Neural progenitor cell (in vitro differentiated cells): Measurements from ENCODE around the gene PATZ1. TPM values are rescaled to one million over a fixed set of nuclear protein-coding genes. Genes with fewer than 3 reads are reported as not detected.

ENCODE experiments used
- DNase-seq: peaks from one replicate; pipeline ENCODE4 v3.0.0-alpha.2; 2016; ENCODE audit warnings: low spot score
- H2AFZ ChIP-seq: fragments of 200-600 bp; sonication (generic); replicated peaks from 2 replicates; pipeline ENCODE4 v1.6.1; 2016; ENCODE audit warnings: antibody characterized with exemption
- H3F3A ChIP-seq: fragments of 200-600 bp; sonication (generic); 2 replicates; pipeline ENCODE4 v1.6.1; 2016; ENCODE audit warnings: antibody characterized with exemption, low read depth
- H3K27ac ChIP-seq: fragments of 200-600 bp; sonication (generic); 2 replicates; pipeline ENCODE4 v1.5.1; 2016; ENCODE audit warnings: mild to moderate bottlenecking
- H3K27me3 ChIP-seq: fragments of 200-600 bp; sonication (generic); 2 replicates; pipeline ENCODE4 v1.6.1; 2016; ENCODE audit warnings: mild to moderate bottlenecking, moderate library complexity
- H3K36me3 ChIP-seq: fragments of 200-600 bp; sonication (generic); 2 replicates; pipeline ENCODE4 v1.5.1; 2016
- H3K4me1 ChIP-seq: fragments of 200-600 bp; sonication (generic); 2 replicates; pipeline ENCODE4 v1.6.1; 2016; ENCODE audit warnings: mixed run types
- H3K4me2 ChIP-seq: fragments of 200-600 bp; sonication (generic); 2 replicates; pipeline ENCODE4 v1.6.1; 2016
- H3K4me3 ChIP-seq: fragments of 200-600 bp; sonication (generic); 2 replicates; pipeline ENCODE4 v1.5.1; 2016
- H3K79me2 ChIP-seq: fragments of 200-600 bp; sonication (generic); 2 replicates; pipeline ENCODE4 v1.6.1; 2016; ENCODE audit warnings: low read depth
- H3K9ac ChIP-seq: fragments of 200-600 bp; sonication (generic); 2 replicates; pipeline ENCODE4 v1.6.1; 2016
- H3K9me3 ChIP-seq: fragments of 200-600 bp; sonication (generic); 2 replicates; pipeline ENCODE4 v1.5.1; 2016; ENCODE audit warnings: low read depth
- H4K20me1 ChIP-seq: fragments of 200-600 bp; sonication (generic); 2 replicates; pipeline ENCODE4 v1.6.1; 2016; ENCODE audit warnings: low read depth
- H3K27ac Mint-ChIP-seq: 3 replicates; pipeline ENCODE4 v1.8.0; 2021; ENCODE audit warnings: mixed read lengths
- H3K27me3 Mint-ChIP-seq: 2 replicates; pipeline ENCODE4 v1.8.0; 2022; ENCODE audit warnings: low read depth, mild to moderate bottlenecking, inconsistent platforms, moderate library complexity, mixed read lengths; ENCODE audit not compliant: insufficient read depth
- H3K36me3 Mint-ChIP-seq: 3 replicates; pipeline ENCODE4 v1.8.0; 2021; ENCODE audit warnings: mixed read lengths
- H3K4me1 Mint-ChIP-seq: 3 replicates; pipeline ENCODE4 v1.8.0; 2021; ENCODE audit warnings: mixed read lengths
- H3K4me3 Mint-ChIP-seq: 3 replicates; pipeline ENCODE4 v1.8.0; 2021; ENCODE audit warnings: mild to moderate bottlenecking, moderate library complexity, mixed read lengths
- H3K9me3 Mint-ChIP-seq: 3 replicates; pipeline ENCODE4 v1.8.0; 2020; ENCODE audit warnings: mixed read lengths
- CTCF ChIP-seq: fragments of 200-600 bp; sonication (generic); IDR thresholded peaks from 2 replicates; pipeline ENCODE4 v1.5.1; 2017; ENCODE audit warnings: antibody characterized with exemption, mild to moderate bottlenecking
- EZH2 ChIP-seq: fragments of 200-600 bp; sonication (generic); IDR thresholded peaks from 2 replicates; pipeline ENCODE4 v1.6.1; 2017; ENCODE audit warnings: antibody characterized with exemption, mild to moderate bottlenecking, moderate library complexity
- EZH2phosphoT487 ChIP-seq: fragments of 200-600 bp; sonication (generic); IDR thresholded peaks from 2 replicates; pipeline ENCODE4 v1.6.1; 2017; ENCODE audit warnings: antibody characterized with exemption
- total RNA-seq: library from RNA; depleted of rRNA; stranded (reverse); fragments of >200 nt; gene quantifications from 2 replicates; pipeline ENCODE4 v1.2.3, GENCODE V29; 2015; ENCODE audit warnings: low replicate concordance

The PATZ1 gene
- total RNA-seq, 1 donor from 2014 or later: 28.6 TPM

GRCh38 chr22:31354515-31354914, 8.4 kb upstream of the PATZ1 start:
- Mint-ChIP-seq H3K4me1 (peaks cover 13% of the 10 kb centered on the region), H3K27me3 (peaks cover 7% of the 10 kb centered on the region), H3K27ac (no peak overlapping the region), H3K9me3 (no peaks in the 10 kb centered on the region), H3K4me3 (no peak overlapping the region), H3K36me3 (no peaks in the 10 kb centered on the region)
- Histone ChIP-seq H3K4me3 (no peak overlapping the region), H3K27ac (no peak overlapping the region), H4K20me1 (no peaks in the 10 kb centered on the region), H3K27me3 (no peaks in the 10 kb centered on the region), H3K9me3 (no peaks in the 10 kb centered on the region), H3K79me2 (no peaks in the 10 kb centered on the region), H3K9ac (no peak overlapping the region), H3K4me2 (no peak overlapping the region), H2AFZ (no peak overlapping the region), H3K36me3 (no peaks in the 10 kb centered on the region), H3F3A (peaks cover 9% of the 10 kb centered on the region), H3K4me1 (no peaks in the 10 kb centered on the region)
- no peak for TF ChIP-seq EZH2
- no peak for TF ChIP-seq EZH2phosphoT487
- no peak for TF ChIP-seq CTCF
- no peak for DNase-seq

GRCh38 chr22:31350410-31350863, 4.3 kb upstream of the PATZ1 start:
- no peak overlapping the region for H3K27ac ChIP-seq
- Mint-ChIP-seq H3K4me1 (peaks cover 24% of the 10 kb centered on the region), H3K36me3 (no peaks in the 10 kb centered on the region), H3K9me3 (no peaks in the 10 kb centered on the region), H3K27me3 (peaks cover 6% of the 10 kb centered on the region), H3K27ac (no peak overlapping the region), H3K4me3 (no peak overlapping the region)
- H4K20me1 ChIP-seq: no peaks in the 10 kb centered on the region
- H3K36me3 ChIP-seq: no peaks in the 10 kb centered on the region
- H3K4me1 ChIP-seq: no peaks in the 10 kb centered on the region
- H3K9ac ChIP-seq: no peak overlapping the region
- peaks cover 25% of the 10 kb centered on the region for H3K79me2 ChIP-seq
- no peak overlapping the region for H3K4me3 ChIP-seq
- no peaks in the 10 kb centered on the region for H3K27me3 ChIP-seq
- H2AFZ ChIP-seq: no peak overlapping the region
- H3K4me2 ChIP-seq: no peak overlapping the region
- H3K9me3 ChIP-seq: no peaks in the 10 kb centered on the region
- TF ChIP-seq EZH2: no peak
- no peak for TF ChIP-seq CTCF
- TF ChIP-seq EZH2phosphoT487: no peak
- DNase-seq: peak; percentile 37
- H3F3A ChIP-seq: peaks cover 27% of the 10 kb centered on the region

GRCh38 chr22:31349960-31350359, 3.8 kb upstream of the PATZ1 start:
- Mint-ChIP-seq H3K27ac (no peak overlapping the region), H3K9me3 (no peaks in the 10 kb centered on the region), H3K4me3 (no peak overlapping the region), H3K27me3 (peaks cover 6% of the 10 kb centered on the region), H3K36me3 (no peaks in the 10 kb centered on the region), H3K4me1 (peaks cover 25% of the 10 kb centered on the region)
- Histone ChIP-seq H3K36me3 (no peaks in the 10 kb centered on the region), H3K4me3 (no peak overlapping the region), H4K20me1 (peaks cover 2% of the 10 kb centered on the region), H3K27ac (no peak overlapping the region), H3K9ac (no peak overlapping the region), H3K79me2 (peaks cover 30% of the 10 kb centered on the region), H3F3A (peaks cover 30% of the 10 kb centered on the region), H3K4me2 (no peak overlapping the region), H3K4me1 (peaks cover 3% of the 10 kb centered on the region), H3K9me3 (no peaks in the 10 kb centered on the region), H2AFZ (no peak overlapping the region), H3K27me3 (no peaks in the 10 kb centered on the region)
- DNase-seq: no peak
- TF ChIP-seq EZH2: no peak
- no peak for TF ChIP-seq CTCF
- TF ChIP-seq EZH2phosphoT487: no peak
